Fibroblast of the aortic adventitia (primary cell): ENCODE data around the gene TMEM140. TPM values are rescaled to one million over a fixed set of nuclear protein-coding genes. Genes with fewer than 3 reads are reported as not detected.

Source experiments
- DNase-seq: peaks from one replicate; pipeline ENCODE4 v3.0.0-alpha.2; 2010; ENCODE audit warnings: low read depth
- H3K4me3 ChIP-seq: 2 replicates; pipeline ENCODE4 v1.5.1; 2011; ENCODE audit warnings: low read depth, mild to moderate bottlenecking, control low read depth, low read length, moderate library complexity
- small RNA-seq: library from RNA; depleted of rRNA; stranded (forward); fragments of <200 nt; gene quantifications from one replicate; pipeline ENCODE3, GENCODE V24; 2012
- total RNA-seq: library from RNA; depleted of rRNA; stranded (reverse); fragments of >200 nt; gene quantifications from 2 replicates; pipeline ENCODE4 v1.2.3, GENCODE V29; 2012; ENCODE audit warnings: low replicate concordance
- TF ChIP-seq, protein P1 (sequence below): IDR thresholded peaks from 2 replicates; pipeline ENCODE4 v1.5.1; 2011; ENCODE audit warnings: mild to moderate bottlenecking, low read length, control low read depth, inconsistent platforms; ENCODE audit not compliant: insufficient read depth

TMEM140 gene
- total RNA-seq, 1 donor = 9.7 TPM

GRCh38 chr7:135213831-135214230 lies 66.0 kb downstream of the TMEM140 start:
- no peak overlapping the region for H3K4me3 ChIP-seq
- TF ChIP-seq, protein P1, sequence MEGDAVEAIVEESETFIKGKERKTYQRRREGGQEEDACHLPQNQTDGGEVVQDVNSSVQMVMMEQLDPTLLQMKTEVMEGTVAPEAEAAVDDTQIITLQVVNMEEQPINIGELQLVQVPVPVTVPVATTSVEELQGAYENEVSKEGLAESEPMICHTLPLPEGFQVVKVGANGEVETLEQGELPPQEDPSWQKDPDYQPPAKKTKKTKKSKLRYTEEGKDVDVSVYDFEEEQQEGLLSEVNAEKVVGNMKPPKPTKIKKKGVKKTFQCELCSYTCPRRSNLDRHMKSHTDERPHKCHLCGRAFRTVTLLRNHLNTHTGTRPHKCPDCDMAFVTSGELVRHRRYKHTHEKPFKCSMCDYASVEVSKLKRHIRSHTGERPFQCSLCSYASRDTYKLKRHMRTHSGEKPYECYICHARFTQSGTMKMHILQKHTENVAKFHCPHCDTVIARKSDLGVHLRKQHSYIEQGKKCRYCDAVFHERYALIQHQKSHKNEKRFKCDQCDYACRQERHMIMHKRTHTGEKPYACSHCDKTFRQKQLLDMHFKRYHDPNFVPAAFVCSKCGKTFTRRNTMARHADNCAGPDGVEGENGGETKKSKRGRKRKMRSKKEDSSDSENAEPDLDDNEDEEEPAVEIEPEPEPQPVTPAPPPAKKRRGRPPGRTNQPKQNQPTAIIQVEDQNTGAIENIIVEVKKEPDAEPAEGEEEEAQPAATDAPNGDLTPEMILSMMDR = no peak
- DNase-seq = no peak

DNA sequence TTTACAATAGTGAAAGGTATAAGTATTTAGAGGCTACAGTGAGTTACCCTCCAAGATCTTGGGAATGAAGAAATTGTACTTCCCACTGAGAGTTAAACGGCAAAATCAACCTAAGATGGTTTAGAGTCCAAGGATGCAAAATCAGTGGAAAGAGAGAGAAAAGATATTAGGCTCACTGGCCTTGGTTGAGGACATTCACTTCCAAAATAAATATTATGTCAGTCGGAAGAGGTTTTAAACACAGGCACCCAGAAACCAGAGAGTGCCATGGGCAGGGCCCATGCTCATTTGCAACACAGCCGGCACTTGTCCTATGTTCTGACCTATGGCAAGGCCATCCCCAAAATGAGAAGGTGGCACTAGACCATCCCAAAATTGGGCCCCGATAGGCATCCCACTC lies 67.3 kb downstream of the TMEM140 start:
- DNase-seq = no peak
- no peak overlapping the region for H3K4me3 ChIP-seq
- TF ChIP-seq, protein P1 = no peak

DNA sequence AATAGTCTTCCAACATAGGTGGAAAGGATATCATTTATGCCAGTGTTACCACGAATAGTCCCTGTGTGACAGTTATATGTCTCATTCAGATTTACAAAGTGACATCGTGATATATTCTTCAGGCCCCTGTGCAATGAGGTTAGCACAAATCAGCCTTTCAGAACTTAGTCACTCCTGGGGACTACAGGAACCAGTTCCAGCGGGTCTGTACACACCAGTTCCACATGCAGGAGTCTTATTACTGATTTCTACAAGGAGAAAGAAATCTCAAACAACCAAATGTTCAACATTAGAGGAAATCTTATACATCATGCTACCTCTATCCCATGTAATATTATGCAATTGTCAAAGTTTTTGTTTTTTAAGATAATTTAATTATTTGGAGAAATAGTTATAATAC lies 67.8 kb downstream of the TMEM140 start:
- TF ChIP-seq, protein P1 = no peak
- H3K4me3 ChIP-seq = no peak overlapping the region
- no peak for DNase-seq

Small RNA genes within 50 kb of the gene (small RNA-seq; reads per million reads assigned to genes)
- gene MIR6509 = 0.45 reads per million

Other genes starting within 250 kb of the TMEM140 start
- gene AGBL3, start 161.6 kb upstream of the TMEM140 start, total RNA-seq = 0.41 and 2.9 TPM in 2 replicates
- gene CYREN, start 22.6 kb downstream of the TMEM140 start, total RNA-seq = 23.5 and 46.4 TPM in 2 replicates
- gene WDR91, start 63.5 kb downstream of the TMEM140 start, total RNA-seq = 6.5 and 15.4 TPM in 2 replicates
- not detected in 2 replicates for gene STRA8, start 85.8 kb downstream of the TMEM140 start, total RNA-seq